ENCODE data around the gene EVPL. TPM values are rescaled to one million over a fixed set of nuclear protein-coding genes. Genes with fewer than 3 reads are reported as not detected.

EVPL gene
- total RNA-seq, 1 experiment from 2014 or later = 7.7 TPM

DNA sequence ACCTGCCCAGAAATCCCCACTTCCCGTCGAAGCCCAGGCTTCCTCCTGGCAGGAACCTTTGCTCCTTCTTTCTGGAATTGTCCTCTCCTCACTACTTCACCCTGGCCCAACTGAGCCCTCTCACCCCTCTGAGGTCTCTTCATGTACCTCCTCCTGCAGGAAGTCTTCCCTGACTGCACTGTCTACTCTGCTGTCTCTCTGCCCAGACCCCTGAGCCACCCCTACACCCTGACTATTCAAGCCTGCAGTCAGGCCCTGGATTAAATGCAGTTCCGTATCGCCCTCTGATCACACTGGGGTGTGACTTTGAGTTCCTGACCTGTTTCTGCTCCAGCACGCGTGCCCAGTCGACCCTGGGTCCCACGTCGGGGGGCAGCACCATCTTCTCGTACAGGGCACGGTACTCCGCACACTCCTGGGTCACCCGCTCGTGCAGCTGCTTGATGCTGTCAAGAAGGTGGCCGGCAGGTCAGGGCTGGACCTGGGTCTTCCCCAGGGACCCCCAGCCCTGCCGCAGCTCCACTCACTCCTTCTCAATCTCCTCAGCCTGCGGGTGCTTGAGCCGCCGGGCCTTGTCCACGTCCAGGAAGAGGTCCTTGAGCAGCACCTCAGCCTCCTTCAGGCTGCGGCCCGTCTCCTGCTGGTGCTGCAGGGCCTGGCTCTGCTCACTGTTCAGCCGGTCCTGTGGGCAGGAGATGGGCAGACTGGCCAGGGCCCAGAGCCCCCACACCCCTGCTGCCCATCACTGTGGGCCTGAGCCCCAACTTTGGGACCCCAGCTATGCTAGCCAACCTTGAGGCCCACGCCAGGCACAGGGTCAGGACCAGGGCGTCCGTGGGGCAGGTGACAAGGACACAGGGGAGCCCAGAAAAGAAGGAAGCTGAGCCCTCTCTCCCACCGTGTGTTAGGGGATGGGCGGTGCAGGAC, 3.9 kb downstream of the EVPL start:
- no peaks in the 10 kb centered on the region for H3K9me3 Mint-ChIP-seq (ENCODE audit: unreplicated experiment)
- intact Hi-C loops (cut with micrococcal nuclease) = no loop called here
- no peaks in the 10 kb centered on the region for H3K27me3 Mint-ChIP-seq (ENCODE audit: insufficient read depth, unreplicated experiment)
- H3K4me3 Mint-ChIP-seq (ENCODE audit: unreplicated experiment) = no peak overlapping the region
- H3K36me3 Mint-ChIP-seq (ENCODE audit: insufficient read depth, unreplicated experiment) = no peaks in the 10 kb centered on the region
- no peak overlapping the region for H3K27ac Mint-ChIP-seq (ENCODE audit: low read depth, unreplicated experiment)
- POLR2A ChIA-PET = no interaction called here
- H3K4me1 Mint-ChIP-seq (ENCODE audit: insufficient read depth, unreplicated experiment) = peaks cover 6% of the 10 kb centered on the region
- TF ChIP-seq, protein P1, sequence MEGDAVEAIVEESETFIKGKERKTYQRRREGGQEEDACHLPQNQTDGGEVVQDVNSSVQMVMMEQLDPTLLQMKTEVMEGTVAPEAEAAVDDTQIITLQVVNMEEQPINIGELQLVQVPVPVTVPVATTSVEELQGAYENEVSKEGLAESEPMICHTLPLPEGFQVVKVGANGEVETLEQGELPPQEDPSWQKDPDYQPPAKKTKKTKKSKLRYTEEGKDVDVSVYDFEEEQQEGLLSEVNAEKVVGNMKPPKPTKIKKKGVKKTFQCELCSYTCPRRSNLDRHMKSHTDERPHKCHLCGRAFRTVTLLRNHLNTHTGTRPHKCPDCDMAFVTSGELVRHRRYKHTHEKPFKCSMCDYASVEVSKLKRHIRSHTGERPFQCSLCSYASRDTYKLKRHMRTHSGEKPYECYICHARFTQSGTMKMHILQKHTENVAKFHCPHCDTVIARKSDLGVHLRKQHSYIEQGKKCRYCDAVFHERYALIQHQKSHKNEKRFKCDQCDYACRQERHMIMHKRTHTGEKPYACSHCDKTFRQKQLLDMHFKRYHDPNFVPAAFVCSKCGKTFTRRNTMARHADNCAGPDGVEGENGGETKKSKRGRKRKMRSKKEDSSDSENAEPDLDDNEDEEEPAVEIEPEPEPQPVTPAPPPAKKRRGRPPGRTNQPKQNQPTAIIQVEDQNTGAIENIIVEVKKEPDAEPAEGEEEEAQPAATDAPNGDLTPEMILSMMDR (IDR thresholded peaks at IDR 0.05; ENCODE audit: unreplicated experiment) = no peak
- no peak for DNase-seq (ENCODE audit: unreplicated experiment)
- BruUV-seq (replicated peaks) = no TSS peak
- CTCF ChIA-PET = interaction anchor here (0.6 to 2.2 kb wide), 3 partner anchors 9 to 15 kb away, joined by 3 to 12 read pairs (median 4); no protein-coding TSS in a partner anchor

DNA sequence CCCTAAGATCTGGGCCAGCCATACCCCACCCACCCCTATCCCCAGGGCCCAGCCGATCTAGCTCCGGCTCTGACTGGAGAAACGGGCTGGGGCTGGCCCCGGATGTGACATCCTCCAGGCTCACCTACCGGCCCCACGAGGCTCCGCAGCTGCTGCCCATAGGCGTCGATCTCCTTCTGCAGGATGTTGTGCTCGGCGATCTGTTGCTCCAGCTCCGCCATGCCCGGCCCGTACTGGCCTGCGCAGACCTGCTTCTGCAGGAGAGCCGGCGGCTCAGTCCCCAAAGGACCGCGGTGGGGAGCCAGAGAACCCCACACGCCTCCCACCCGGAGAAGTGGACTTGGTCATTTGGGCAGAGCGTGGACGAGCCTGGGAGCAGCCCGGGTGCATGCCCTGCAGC, 4.8 kb downstream of the EVPL start:
- CTCF ChIA-PET = no interaction called here
- DNase-seq (ENCODE audit: unreplicated experiment) = no peak
- H3K4me3 Mint-ChIP-seq (ENCODE audit: unreplicated experiment) = no peak overlapping the region
- H3K9me3 Mint-ChIP-seq (ENCODE audit: unreplicated experiment) = no peaks in the 10 kb centered on the region
- TF ChIP-seq, protein P1 (IDR thresholded peaks at IDR 0.05; ENCODE audit: unreplicated experiment) = no peak
- H3K27me3 Mint-ChIP-seq (ENCODE audit: insufficient read depth, unreplicated experiment) = no peaks in the 10 kb centered on the region
- POLR2A ChIA-PET = no interaction called here
- peaks cover 6% of the 10 kb centered on the region for H3K4me1 Mint-ChIP-seq (ENCODE audit: insufficient read depth, unreplicated experiment)
- no peak overlapping the region for H3K27ac Mint-ChIP-seq (ENCODE audit: low read depth, unreplicated experiment)
- H3K36me3 Mint-ChIP-seq (ENCODE audit: insufficient read depth, unreplicated experiment) = no peaks in the 10 kb centered on the region
- intact Hi-C loops (cut with micrococcal nuclease) = no loop called here
- BruUV-seq (replicated peaks) = no TSS peak

DNA sequence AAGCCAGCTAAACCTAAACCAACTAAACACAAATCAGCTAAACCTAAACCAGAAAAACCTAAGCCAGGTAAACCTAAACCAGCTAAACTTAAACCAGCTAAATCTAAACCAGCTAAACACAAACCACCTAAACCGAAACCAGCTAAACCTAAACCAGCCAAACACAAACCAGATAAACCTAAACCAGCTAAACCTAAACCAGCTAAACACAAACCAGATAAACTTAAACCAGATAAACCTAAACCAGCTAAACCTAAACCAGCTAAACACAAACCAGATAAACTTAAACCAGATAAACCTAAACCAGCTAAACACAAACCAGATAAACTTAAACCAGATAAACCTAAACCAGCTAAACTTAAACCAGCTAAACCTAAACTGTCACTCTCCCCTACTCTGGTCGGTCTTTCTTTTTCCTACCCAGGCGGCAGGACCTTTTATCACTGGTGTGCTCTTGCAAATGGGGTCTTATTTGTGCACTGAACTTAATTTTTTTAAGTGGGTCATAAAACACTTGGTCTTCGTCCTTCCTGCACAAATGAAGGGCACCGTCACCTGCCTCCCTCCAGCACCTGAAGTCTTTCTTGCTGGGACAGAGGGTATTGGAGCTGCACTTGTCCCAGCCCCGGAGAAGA, 7.2 kb downstream of the EVPL start:
- ChIA-PET POLR2A (interaction anchor here (1.2 to 1.4 kb wide), 3 partner anchors 13 to 240 kb away, joined by 3 read pairs; no protein-coding TSS in a partner anchor), CTCF (interaction anchor here (0.7 to 1.4 kb wide), 2 partner anchors 15 to 114 kb away, joined by 3 to 5 read pairs; no protein-coding TSS in a partner anchor)
- Mint-ChIP-seq H3K27me3 (ENCODE audit: insufficient read depth, unreplicated experiment) (no peaks in the 10 kb centered on the region), H3K36me3 (ENCODE audit: insufficient read depth, unreplicated experiment) (peaks cover 8% of the 10 kb centered on the region), H3K9me3 (ENCODE audit: unreplicated experiment) (no peaks in the 10 kb centered on the region), H3K4me3 (ENCODE audit: unreplicated experiment) (no peak overlapping the region), H3K4me1 (ENCODE audit: insufficient read depth, unreplicated experiment) (no peaks in the 10 kb centered on the region), H3K27ac (ENCODE audit: low read depth, unreplicated experiment) (no peak overlapping the region)
- no TSS peak for BruUV-seq (replicated peaks)
- intact Hi-C loops (cut with micrococcal nuclease) = no loop called here
- DNase-seq (ENCODE audit: unreplicated experiment) = no peak
- TF ChIP-seq, protein P1 (IDR thresholded peaks at IDR 0.05; ENCODE audit: unreplicated experiment) = no peak

DNA sequence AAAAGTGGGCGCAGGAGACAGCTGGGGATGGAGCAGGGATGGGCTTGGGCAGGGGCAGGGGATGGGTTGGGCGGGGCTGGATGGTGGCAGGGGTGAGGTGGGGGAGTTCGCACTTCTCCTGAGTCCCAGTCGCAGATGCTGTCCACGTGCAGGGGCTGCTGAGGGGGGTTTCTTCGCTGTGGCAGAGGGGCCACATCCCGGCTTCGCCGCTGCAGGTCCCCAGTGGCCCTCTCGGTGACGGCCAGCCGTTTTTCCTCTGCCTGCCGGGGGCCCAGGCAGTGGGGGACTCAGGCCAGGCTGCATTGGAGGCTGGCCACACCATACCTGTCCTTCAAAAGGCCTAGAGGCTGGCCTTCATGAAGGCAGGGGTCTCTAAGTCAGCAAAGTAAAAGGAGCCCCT, 8.3 kb downstream of the EVPL start:
- no peaks in the 10 kb centered on the region for H3K9me3 Mint-ChIP-seq (ENCODE audit: unreplicated experiment)
- H3K4me3 Mint-ChIP-seq (ENCODE audit: unreplicated experiment) = no peak overlapping the region
- ChIA-PET CTCF (interaction anchor here (0.5 to 1.4 kb wide), 2 partner anchors 14 to 301 kb away, joined by 4 to 5 read pairs; no protein-coding TSS in a partner anchor), POLR2A (interaction anchor here (1.2 to 1.4 kb wide), 2 partner anchors 14 to 239 kb away, joined by 3 read pairs; no protein-coding TSS in a partner anchor)
- intact Hi-C loops (cut with micrococcal nuclease) = no loop called here
- H3K4me1 Mint-ChIP-seq (ENCODE audit: insufficient read depth, unreplicated experiment) = no peaks in the 10 kb centered on the region
- H3K27me3 Mint-ChIP-seq (ENCODE audit: insufficient read depth, unreplicated experiment) = no peaks in the 10 kb centered on the region
- BruUV-seq (replicated peaks) = no TSS peak
- peaks cover 8% of the 10 kb centered on the region for H3K36me3 Mint-ChIP-seq (ENCODE audit: insufficient read depth, unreplicated experiment)
- TF ChIP-seq, protein P1 (IDR thresholded peaks at IDR 0.05; ENCODE audit: unreplicated experiment) = no peak
- no peak for DNase-seq (ENCODE audit: unreplicated experiment)
- H3K27ac Mint-ChIP-seq (ENCODE audit: low read depth, unreplicated experiment) = no peak overlapping the region
